Activated CD4-positive, alpha-beta T cell treated with anti-CD3 and anti-CD28 coated beads, Interleukin-2, amount 10 ng/mL, durations not matched to agents 7 days and 5 days (primary cell): ENCODE measurements around the gene RASL10A. TPM values are rescaled to one million over a fixed set of nuclear protein-coding genes. Genes with fewer than 3 reads are reported as not detected.

Experiments used
- CTCF ChIA-PET: fragments of 350-600 bp; sonication (Branson Sonifier 250); formaldehyde crosslinking; loops from one replicate; lab custom pipeline; 2021; ENCODE audit warnings: antibody characterized with exemption; lab: Charles Lee
- POLR2A ChIA-PET: fragments of 350-600 bp; sonication (Branson Sonifier 250); formaldehyde crosslinking; loops from one replicate; lab custom pipeline; 2021; ENCODE audit warnings: antibody characterized with exemption; lab: Charles Lee
- DNase-seq: peaks from one replicate; pipeline ENCODE4 v3.0.0-alpha.2; 2020
- H3K27ac Mint-ChIP-seq: one replicate; pipeline ENCODE4 v1.8.0; 2021; ENCODE audit warnings: mild to moderate bottlenecking, moderate library complexity, mixed read lengths
- H3K27me3 Mint-ChIP-seq: one replicate; pipeline ENCODE4 v1.8.0; 2021; ENCODE audit warnings: mixed read lengths
- H3K36me3 Mint-ChIP-seq: one replicate; pipeline ENCODE4 v1.8.0; 2021; ENCODE audit warnings: low read depth, mixed read lengths
- H3K4me1 Mint-ChIP-seq: one replicate; pipeline ENCODE4 v1.8.0; 2021; ENCODE audit warnings: mixed read lengths
- H3K4me3 Mint-ChIP-seq: one replicate; pipeline ENCODE4 v1.8.0; 2021; ENCODE audit warnings: mild to moderate bottlenecking, moderate library complexity, mixed read lengths
- H3K9me3 Mint-ChIP-seq: one replicate; pipeline ENCODE4 v1.8.0; 2021; ENCODE audit warnings: mixed read lengths
- total RNA-seq, 2 experiments: library from RNA; stranded (reverse); gene quantifications; one replicate each; pipeline ENCODE4 v1.2.3, GENCODE V29; 2021

Gene RASL10A
- total RNA-seq, 2 experiments from 2014 or later, result 0.37 to 0.92 TPM

DNA sequence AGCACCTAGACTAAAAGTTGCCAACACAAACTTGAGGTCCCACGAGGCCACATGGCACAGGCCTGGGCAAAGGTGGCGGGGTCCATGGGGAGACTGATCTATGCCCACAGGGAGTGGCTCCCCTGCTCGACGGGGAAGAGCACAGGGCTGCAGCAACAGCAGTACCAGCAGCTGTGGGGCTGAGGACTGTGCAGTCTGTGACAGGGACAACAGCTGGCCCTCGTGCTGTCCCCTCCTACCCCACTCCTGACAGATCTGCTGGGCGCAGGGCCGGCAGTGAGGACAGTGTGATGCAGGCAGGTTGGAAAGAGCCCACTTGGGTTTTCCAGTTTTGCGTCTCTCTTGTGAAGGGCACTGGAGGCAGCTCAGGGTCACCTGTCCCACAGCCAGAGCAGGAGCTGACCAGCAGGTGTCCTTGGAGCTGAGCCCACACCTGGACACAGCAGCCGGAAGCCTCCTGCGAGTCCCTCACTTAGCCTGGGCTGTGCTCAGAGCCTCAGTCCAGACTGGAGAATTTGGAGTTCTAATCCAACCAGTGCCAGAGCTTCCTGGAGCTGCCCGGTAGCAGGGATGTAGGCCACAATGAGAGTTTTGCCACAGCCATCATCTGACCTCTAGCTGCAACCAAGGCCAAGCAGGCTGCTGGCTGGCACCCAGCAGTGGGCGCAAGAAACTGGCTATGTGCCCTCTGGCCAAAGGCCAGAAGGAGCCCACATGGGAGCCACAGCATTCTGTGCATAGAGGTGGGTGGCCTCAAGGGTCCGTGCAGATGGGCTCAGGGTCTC lies 12.6 kb downstream of the RASL10A start:
- Mint-ChIP-seq H3K4me1 (peaks cover 19% of the 10 kb centered on the region), H3K4me3 (no peak overlapping the region), H3K9me3 (no peaks in the 10 kb centered on the region), H3K36me3 (peaks cover 24% of the 10 kb centered on the region), H3K27me3 (peaks cover 21% of the 10 kb centered on the region), H3K27ac (no peak overlapping the region)
- CTCF ChIA-PET, result interaction anchor here (0.5 to 3.6 kb wide), 4 partner anchors 10 to 527 kb away, joined by 3 to 24 read pairs (median 4); no protein-coding TSS in a partner anchor
- no peak for DNase-seq
- POLR2A ChIA-PET, result no interaction called here

DNA sequence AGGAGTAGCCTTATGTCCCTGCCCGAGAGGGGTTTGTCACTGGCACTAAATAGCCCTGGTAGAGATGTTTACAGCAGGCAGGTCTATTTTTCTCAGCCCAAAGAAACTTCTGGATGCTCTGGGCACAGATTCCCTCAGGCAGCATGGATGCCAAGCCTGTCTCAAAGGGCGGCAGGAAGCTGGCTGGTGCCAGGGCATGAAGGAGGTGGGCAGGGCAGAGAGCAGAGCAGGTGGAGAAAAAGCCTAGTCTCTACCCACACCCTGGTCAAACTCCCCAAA lies 13.2 kb downstream of the RASL10A start:
- Mint-ChIP-seq H3K4me3 (no peak overlapping the region), H3K27ac (no peak overlapping the region), H3K9me3 (no peaks in the 10 kb centered on the region), H3K36me3 (peaks cover 29% of the 10 kb centered on the region), H3K4me1 (peaks cover 15% of the 10 kb centered on the region), H3K27me3 (peaks cover 18% of the 10 kb centered on the region)
- no peak for DNase-seq
- ChIA-PET POLR2A (no interaction called here), CTCF (interaction anchor here (1.2 to 3.6 kb wide), 3 partner anchors 9 to 57 kb away, joined by 3 to 24 read pairs (median 4); no protein-coding TSS in a partner anchor)

DNA sequence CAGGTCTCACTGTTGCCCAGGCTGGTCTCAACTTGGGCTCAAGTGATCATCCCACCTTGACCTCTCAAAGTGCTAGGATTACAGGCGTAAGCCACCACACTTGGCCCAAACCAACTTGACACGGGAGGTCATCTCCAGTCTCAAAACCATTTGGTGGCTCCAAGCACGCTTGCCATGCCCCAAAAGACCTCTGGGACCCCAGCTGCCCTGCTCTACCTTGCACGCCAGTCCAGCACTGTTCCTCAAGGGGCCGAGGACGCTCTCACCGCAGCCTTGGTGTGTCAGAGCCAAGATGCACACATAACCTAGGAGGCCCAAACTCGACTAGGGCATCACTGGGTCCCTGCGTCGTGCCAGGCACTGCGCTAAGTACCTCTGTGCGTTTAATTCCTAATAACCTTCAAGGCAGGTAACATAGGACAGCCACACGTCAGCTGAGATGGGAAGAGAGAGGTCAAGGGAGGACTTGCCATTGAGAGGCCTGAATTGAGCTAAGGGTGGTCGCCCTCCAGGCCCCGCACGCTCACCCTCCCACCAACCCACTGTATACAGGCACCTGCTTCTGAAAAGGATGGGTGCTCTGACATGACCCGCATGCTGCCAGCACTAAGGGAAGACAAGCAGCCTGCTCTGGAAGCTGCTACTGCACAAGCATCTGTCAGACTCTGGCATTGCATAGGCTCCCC lies 13.6 kb downstream of the RASL10A start:
- Mint-ChIP-seq H3K4me3 (no peak overlapping the region), H3K4me1 (peaks cover 14% of the 10 kb centered on the region), H3K27ac (peak overlapping the region; percentile 54), H3K36me3 (peaks cover 34% of the 10 kb centered on the region), H3K27me3 (peaks cover 17% of the 10 kb centered on the region), H3K9me3 (no peaks in the 10 kb centered on the region)
- DNase-seq, result no peak
- POLR2A ChIA-PET, result no interaction called here
- CTCF ChIA-PET, result interaction anchor here (1.6 to 3.6 kb wide), 2 partner anchors 9 to 11 kb away, joined by 4 to 24 read pairs; no protein-coding TSS in a partner anchor

DNA sequence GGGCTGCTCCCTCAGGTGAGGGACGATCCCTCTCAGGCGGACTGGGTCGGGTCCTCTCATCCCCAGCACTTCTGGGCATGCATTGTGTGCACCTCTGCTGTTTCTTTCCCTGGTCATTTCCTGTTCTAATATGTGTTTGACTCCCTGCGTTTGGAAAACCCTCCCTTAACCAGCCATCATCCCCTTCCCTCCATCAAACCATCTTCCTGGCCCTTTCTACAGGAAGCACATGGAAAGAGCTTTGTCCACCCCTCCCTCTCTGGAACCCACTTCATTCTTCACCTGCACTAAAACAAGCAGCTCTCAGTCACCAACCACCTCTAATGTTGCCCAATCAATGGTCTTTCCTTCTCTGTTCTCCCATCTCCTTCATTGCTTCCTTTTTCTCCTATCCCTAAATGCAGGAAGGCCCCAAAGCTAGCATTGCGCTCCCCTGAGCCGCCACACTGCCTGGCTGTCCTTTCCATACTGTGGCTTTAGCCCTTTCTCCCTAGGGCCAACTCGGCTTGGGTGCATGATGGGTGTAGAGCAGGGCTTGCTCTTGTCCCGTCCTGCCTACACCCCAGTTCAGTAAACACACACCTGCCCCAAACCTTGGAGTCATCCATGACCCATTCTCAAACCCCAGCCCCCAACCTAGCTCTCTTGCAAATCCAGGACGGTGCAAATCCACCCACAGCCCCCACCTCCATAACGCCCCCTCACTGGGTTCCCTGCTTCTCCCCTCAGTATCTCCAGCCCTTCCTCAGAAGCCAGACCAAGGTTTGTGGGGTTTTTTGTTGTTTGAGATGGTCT lies 14.5 kb downstream of the RASL10A start:
- peaks cover 9% of the 10 kb centered on the region for H3K4me1 Mint-ChIP-seq
- no peak overlapping the region for H3K4me3 Mint-ChIP-seq
- H3K36me3 Mint-ChIP-seq, result peaks cover 42% of the 10 kb centered on the region
- CTCF ChIA-PET, result interaction anchor here (0.9 to 3.6 kb wide), 2 partner anchors 12 to 13 kb away, joined by 3 to 24 read pairs; no protein-coding TSS in a partner anchor
- H3K9me3 Mint-ChIP-seq, result no peaks in the 10 kb centered on the region
- POLR2A ChIA-PET, result interaction anchor here (0.5 kb wide), 1 partner anchor 234 kb away, joined by 3 read pairs; no protein-coding TSS in a partner anchor
- H3K27ac Mint-ChIP-seq, result peak overlapping the region; percentile 55
- peaks cover 12% of the 10 kb centered on the region for H3K27me3 Mint-ChIP-seq
- no peak for DNase-seq

DNA sequence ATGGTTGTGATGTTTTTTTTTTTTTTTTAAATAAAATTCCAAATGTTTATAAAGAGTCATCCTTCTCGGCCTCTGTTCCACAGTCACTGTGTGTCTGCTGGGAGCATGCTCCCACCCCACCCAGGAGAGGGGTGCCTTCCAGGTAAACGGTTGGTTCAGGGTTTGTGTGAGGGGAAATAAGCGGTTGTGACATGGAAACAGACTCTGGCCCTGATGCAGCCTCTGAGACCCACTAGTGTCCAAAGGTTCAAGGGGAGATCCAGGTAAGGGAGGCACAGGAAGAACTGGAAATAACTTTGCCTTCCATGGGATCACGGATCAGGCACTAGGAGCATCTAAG lies 15.1 kb downstream of the RASL10A start:
- peaks cover 9% of the 10 kb centered on the region for H3K27me3 Mint-ChIP-seq
- POLR2A ChIA-PET, result no interaction called here
- peaks cover 6% of the 10 kb centered on the region for H3K4me1 Mint-ChIP-seq
- no peak overlapping the region for H3K4me3 Mint-ChIP-seq
- DNase-seq, result no peak
- CTCF ChIA-PET, result interaction anchor here (0.9 kb wide), 1 partner anchor 12 kb away, joined by 3 read pairs; no protein-coding TSS in a partner anchor
- H3K36me3 Mint-ChIP-seq, result peaks cover 48% of the 10 kb centered on the region
- H3K27ac Mint-ChIP-seq, result no peak overlapping the region
- H3K9me3 Mint-ChIP-seq, result no peaks in the 10 kb centered on the region

DNA sequence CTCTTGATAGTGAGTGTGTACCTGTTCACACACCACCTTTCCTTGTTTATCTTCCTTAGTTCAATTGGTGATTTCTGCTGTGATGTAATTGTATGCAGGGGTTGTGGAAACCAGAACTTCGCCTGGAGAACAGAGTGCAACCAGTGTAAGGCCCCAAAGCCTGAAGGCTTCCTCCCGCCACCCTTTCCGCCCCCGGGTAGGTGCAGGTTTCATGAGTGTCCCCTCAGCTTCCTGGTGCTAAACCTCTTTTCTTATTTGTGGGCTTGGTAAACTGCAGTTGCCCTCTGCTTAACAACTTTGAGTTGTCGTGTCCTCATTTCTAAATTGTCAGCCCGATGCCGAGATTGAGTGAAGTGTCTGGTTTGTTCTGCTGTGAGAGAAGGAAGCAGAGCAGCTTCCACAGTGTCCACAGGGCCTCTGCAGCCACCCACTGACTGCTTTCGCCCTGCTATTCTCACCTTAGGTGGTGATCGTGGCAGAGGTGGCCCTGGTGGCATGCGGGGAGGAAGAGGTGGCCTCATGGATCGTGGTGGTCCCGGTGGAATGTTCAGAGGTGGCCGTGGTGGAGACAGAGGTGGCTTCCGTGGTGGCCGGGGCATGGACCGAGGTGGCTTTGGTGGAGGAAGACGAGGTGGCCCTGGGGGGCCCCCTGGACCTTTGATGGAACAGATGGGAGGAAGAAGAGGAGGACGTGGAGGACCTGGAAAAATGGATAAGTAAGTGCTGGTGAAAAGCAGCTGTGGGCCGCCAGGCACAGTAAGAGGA lies 16.2 kb downstream of the RASL10A start:
- Mint-ChIP-seq H3K36me3 (peaks cover 55% of the 10 kb centered on the region), H3K9me3 (no peaks in the 10 kb centered on the region), H3K4me1 (peaks cover 1% of the 10 kb centered on the region), H3K27me3 (peaks cover 1% of the 10 kb centered on the region), H3K4me3 (no peak overlapping the region), H3K27ac (no peak overlapping the region)
- ChIA-PET CTCF (no interaction called here), POLR2A (no interaction called here)
- no peak for DNase-seq

DNA sequence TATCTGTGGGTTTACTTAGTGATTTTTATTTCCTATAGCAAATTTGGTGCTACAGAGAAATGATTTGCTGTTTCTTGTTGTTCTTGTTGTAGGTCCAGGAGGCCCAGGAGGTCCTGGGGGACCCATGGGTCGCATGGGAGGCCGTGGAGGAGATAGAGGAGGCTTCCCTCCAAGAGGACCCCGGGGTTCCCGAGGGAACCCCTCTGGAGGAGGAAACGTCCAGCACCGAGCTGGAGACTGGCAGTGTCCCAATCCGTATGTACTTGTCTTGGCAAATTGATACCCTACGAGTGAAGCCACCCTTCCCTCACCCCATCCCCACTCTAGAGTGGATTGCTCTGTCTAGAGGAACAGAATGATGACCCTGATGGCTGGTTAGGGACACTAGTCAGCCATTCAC lies 16.9 kb downstream of the RASL10A start:
- CTCF ChIA-PET, result interaction anchor here (0.7 kb wide), 1 partner anchor 42 kb away, joined by 3 read pairs; no protein-coding TSS in a partner anchor

DNA sequence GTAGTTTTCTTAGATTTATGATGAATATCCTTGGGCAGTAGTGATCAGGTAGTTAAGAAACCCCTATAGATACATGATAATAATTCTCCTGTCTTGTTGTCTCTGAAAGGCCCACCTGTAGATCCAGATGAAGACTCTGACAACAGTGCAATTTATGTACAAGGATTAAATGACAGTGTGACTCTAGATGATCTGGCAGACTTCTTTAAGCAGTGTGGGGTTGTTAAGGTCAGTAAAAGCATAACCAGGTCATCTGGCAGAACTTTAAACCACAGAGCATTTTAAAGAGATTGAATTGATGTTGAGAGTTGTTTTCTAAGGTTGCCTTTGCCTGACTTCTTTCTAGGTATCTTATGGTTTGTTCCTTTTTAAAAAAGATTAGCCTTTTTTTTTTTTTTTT lies 23.1 kb downstream of the RASL10A start:
- H3K27me3 Mint-ChIP-seq, result no peaks in the 10 kb centered on the region
- peaks cover 2% of the 10 kb centered on the region for H3K4me1 Mint-ChIP-seq
- no peak overlapping the region for H3K27ac Mint-ChIP-seq
- no peak for DNase-seq
- H3K9me3 Mint-ChIP-seq, result no peaks in the 10 kb centered on the region
- no peak overlapping the region for H3K4me3 Mint-ChIP-seq
- ChIA-PET CTCF (interaction anchor here (0.6 to 1.4 kb wide), 2 partner anchors 10 to 13 kb away, joined by 3 to 4 read pairs; no protein-coding TSS in a partner anchor), POLR2A (no interaction called here)
- peaks cover 71% of the 10 kb centered on the region for H3K36me3 Mint-ChIP-seq

More for the DNA sequence above, 16.9 kb downstream of the RASL10A start:
- H3K4me3 Mint-ChIP-seq, result no peak overlapping the region
- DNase-seq, result no peak
- no peaks in the 10 kb centered on the region for H3K27me3 Mint-ChIP-seq
- no peaks in the 10 kb centered on the region for H3K4me1 Mint-ChIP-seq
- H3K27ac Mint-ChIP-seq, result no peak overlapping the region
- peaks cover 55% of the 10 kb centered on the region for H3K36me3 Mint-ChIP-seq
- H3K9me3 Mint-ChIP-seq, result no peaks in the 10 kb centered on the region
- POLR2A ChIA-PET, result no interaction called here

DNA sequence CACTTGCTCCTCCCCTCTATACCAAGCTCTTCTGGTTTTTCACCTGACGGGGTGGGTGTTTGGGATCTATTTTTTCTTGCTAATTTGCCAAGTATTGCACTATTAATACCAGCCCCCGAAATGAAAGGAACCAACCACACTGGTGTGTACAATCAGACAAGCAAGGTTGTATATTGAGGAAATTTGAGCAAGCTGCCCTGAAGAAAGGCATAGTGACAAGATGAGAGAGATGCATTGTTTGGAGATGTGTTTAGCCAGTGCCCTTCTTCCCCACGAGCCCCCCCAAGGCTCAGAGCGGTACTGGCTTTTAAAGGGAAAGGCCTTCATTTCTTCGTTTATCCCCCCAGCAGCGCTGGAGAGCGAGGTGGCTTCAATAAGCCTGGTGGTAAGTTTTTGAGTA lies 24.3 kb downstream of the RASL10A start:
- Mint-ChIP-seq H3K9me3 (no peaks in the 10 kb centered on the region), H3K36me3 (peaks cover 69% of the 10 kb centered on the region), H3K4me1 (peaks cover 3% of the 10 kb centered on the region), H3K27me3 (no peaks in the 10 kb centered on the region), H3K4me3 (no peak overlapping the region), H3K27ac (no peak overlapping the region)
- DNase-seq, result no peak
- POLR2A ChIA-PET, result no interaction called here
- CTCF ChIA-PET, result no interaction called here

DNA sequence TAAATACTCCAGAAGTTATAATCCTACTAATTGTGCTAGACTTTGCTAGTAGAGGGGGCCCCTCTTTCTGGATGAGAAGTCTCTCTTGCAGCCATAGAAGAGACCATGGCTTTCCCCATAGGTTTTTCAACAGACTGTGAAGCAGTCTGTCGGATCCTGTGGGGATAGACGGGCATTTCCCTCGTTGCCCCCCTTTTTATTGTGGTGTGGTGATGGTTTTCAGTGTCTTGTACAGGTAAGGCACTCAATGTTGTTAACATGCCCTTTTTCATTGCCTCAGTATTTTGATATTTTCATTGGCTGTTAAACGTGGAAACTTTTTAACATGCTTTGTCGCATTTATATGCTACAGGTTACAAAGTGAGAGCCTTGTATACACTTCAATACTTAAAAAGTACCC lies 25.4 kb downstream of the RASL10A start:
- Mint-ChIP-seq H3K4me3 (no peak overlapping the region), H3K4me1 (peaks cover 3% of the 10 kb centered on the region), H3K36me3 (peaks cover 66% of the 10 kb centered on the region), H3K9me3 (no peaks in the 10 kb centered on the region), H3K27ac (no peak overlapping the region), H3K27me3 (no peaks in the 10 kb centered on the region)
- CTCF ChIA-PET, result no interaction called here
- POLR2A ChIA-PET, result no interaction called here
- no peak for DNase-seq

DNA sequence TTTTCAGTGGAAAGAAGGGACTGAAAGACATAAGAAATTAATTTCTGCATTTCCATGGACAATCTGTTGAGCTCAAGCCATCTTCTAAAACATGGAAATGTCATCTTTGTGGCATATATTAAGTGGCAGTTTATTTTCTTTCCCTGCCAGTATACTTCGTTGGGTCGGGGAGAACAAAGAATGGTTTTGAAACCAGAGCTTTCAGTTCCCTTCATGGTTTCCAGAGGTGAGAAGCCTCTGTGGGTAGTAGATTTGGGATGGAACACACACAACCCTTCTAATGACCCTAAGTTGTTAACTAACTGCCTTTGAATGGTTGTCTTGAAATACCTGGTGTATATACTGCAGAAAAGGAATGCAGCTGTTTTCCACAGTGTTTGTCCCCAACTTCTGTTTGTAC lies 26.7 kb downstream of the RASL10A start:
- no peak for DNase-seq
- Mint-ChIP-seq H3K9me3 (no peaks in the 10 kb centered on the region), H3K36me3 (peaks cover 70% of the 10 kb centered on the region), H3K27me3 (no peaks in the 10 kb centered on the region), H3K27ac (no peak overlapping the region), H3K4me1 (peaks cover 6% of the 10 kb centered on the region), H3K4me3 (no peak overlapping the region)
- ChIA-PET POLR2A (no interaction called here), CTCF (interaction anchor here (1.1 kb wide), 1 partner anchor 9 kb away, joined by 3 read pairs; no protein-coding TSS in a partner anchor)

DNA sequence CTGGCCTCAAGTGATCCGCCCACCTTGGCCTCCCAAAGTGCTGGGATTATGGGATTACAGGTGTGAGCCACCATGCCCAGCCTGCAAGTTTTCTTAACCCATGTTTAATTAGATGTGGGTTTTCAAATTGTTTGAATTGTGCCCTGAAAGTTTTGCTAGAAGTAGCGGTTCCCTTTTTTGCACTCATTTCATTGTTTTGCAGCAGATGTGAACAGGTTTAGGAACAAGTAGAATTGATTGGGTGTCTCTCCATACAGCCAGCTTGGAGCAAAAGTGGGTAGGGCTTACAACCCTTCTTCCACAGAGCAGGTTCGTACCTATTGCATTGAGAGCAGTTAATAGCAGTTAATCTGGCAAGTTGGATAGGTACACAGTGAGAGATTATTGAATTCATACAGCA lies 31.3 kb downstream of the RASL10A start:
- H3K9me3 Mint-ChIP-seq, result no peaks in the 10 kb centered on the region
- H3K4me3 Mint-ChIP-seq, result no peak overlapping the region
- no peak overlapping the region for H3K27ac Mint-ChIP-seq
- H3K36me3 Mint-ChIP-seq, result peaks cover 76% of the 10 kb centered on the region
- peaks cover 5% of the 10 kb centered on the region for H3K4me1 Mint-ChIP-seq
- ChIA-PET POLR2A (no interaction called here), CTCF (interaction anchor here (1.0 to 1.3 kb wide), 2 partner anchors 11 to 17 kb away, joined by 3 to 4 read pairs; no protein-coding TSS in a partner anchor)
- no peak for DNase-seq
- no peaks in the 10 kb centered on the region for H3K27me3 Mint-ChIP-seq
